A549 (cell line): ENCODE measurements around the gene GAREM1. TPM values are rescaled to one million over a fixed set of nuclear protein-coding genes. Genes with fewer than 3 reads are reported as not detected.

Experiments used
- ATAC-seq, 2 experiments: fragments of 200-7000 bp in 1 of 2; fragments of >200 bp in 1 of 2; cut with Nextera tagmentation in 1 of 2; cut with Tn5 transposase in 1 of 2; 3 replicates each; pipeline versions ENCODE4 v1.8.0 to v1.9.1; 2018 to 2020; ENCODE audit warnings: mild to moderate bottlenecking in 1 of 2, moderate library complexity in 1 of 2
- CTCF ChIA-PET: fragments of 300-600 bp; sonication (Branson Sonifier 250); formaldehyde crosslinking; extraction: SDS; loops from one replicate; lab custom pipeline; 2021; ENCODE audit warnings: antibody characterized with exemption, inconsistent platforms; lab: Yijun Ruan, JAX
- POLR2A ChIA-PET: fragments of 350-600 bp; formaldehyde crosslinking; extraction: SDS; loops from one replicate; lab custom pipeline; 2021; ENCODE audit warnings: antibody characterized with exemption, inconsistent platforms; lab: Yijun Ruan, JAX
- DNase-seq, 2 experiments: peaks; one replicate each; pipeline versions ENCODE4 v3.0.0 to v3.0.0-alpha.2; 2011 to 2016; ENCODE audit warnings: low read depth in 1 of 2, low spot score in 1 of 2
- FAIRE-seq: peaks from 2 replicates; lab custom pipeline; 2011; peaks lifted over from hg19 to GRCh38; lab: Jason Lieb, UNC
- H3K27ac ChIP-seq, 2 experiments: fragments of >200 bp; sonication (Bioruptor Twin); formaldehyde crosslinking; 3 replicates each; pipeline ENCODE4 v1.5.1; 2016 to 2017
- H3K4me1 ChIP-seq: fragments of >200 bp; sonication (Bioruptor Twin); formaldehyde crosslinking; 3 replicates; pipeline ENCODE4 v1.6.1; 2016
- H3K4me2 ChIP-seq: fragments of >200 bp; sonication (Bioruptor Twin); formaldehyde crosslinking; 3 replicates; pipeline ENCODE4 v1.6.1; 2016
- H3K4me3 ChIP-seq: fragments of >200 bp; sonication (Bioruptor Twin); formaldehyde crosslinking; 3 replicates; pipeline ENCODE4 v1.5.1; 2016
- H3K9me3 ChIP-seq: fragments of >200 bp; sonication (Bioruptor Twin); formaldehyde crosslinking; 3 replicates; pipeline ENCODE4 v1.6.1; 2016
- ATOH8 ChIP-seq: fragments of 250-450 bp; sonication (Bioruptor Pico); IDR thresholded peaks from 2 replicates; pipeline ENCODE4 v1.5.0; 2020; ENCODE audit warnings: low read depth, mild to moderate bottlenecking, moderate library complexity
- BCL3 ChIP-seq: fragments of >200 bp; sonication (Bioruptor Twin); formaldehyde crosslinking; IDR thresholded peaks from 3 replicates; pipeline ENCODE4 v1.6.1; 2016
- BHLHE40 ChIP-seq: IDR thresholded peaks from 2 replicates; pipeline ENCODE4 v1.6.1; 2012; ENCODE audit warnings: low read depth, low read length, inconsistent platforms
- CBX2 ChIP-seq: fragments of 200-600 bp; sonication (generic); IDR thresholded peaks from 2 replicates; pipeline ENCODE4 v1.6.1; 2016; ENCODE audit warnings: low read depth, mild to moderate bottlenecking, borderline replicate concordance
- CBX8 ChIP-seq: fragments of 200-600 bp; sonication (generic); IDR thresholded peaks from 2 replicates; pipeline ENCODE4 v1.6.1; 2016
- CEBPB ChIP-seq, 2 experiments: fragments of >200 bp in 1 of 2; sonication (Bioruptor Twin) in 1 of 2; formaldehyde crosslinking in 1 of 2; IDR thresholded peaks; 2 replicates each; pipeline ENCODE4 v1.6.1; 2012 to 2016
- CHD4 ChIP-seq: fragments of 200-600 bp; sonication (generic); IDR thresholded peaks from 2 replicates; pipeline ENCODE4 v1.6.1; 2016; ENCODE audit warnings: antibody characterized with exemption, mild to moderate bottlenecking, borderline replicate concordance
- EHF ChIP-seq: fragments of 250-450 bp; sonication (Bioruptor Pico); IDR thresholded peaks from 2 replicates; pipeline ENCODE4 v1.5.0; 2020; ENCODE audit warnings: mild to moderate bottlenecking
- ESRRA ChIP-seq: fragments of 150-350 bp; IDR thresholded peaks from 2 replicates; pipeline ENCODE4 v1.6.1; 2014; ENCODE audit warnings: mild to moderate bottlenecking, low read length, borderline replicate concordance
- FOSB ChIP-seq: fragments of 250-450 bp; sonication (Bioruptor Pico); IDR thresholded peaks from 2 replicates; pipeline ENCODE4 v1.5.0; 2020; ENCODE audit warnings: mild to moderate bottlenecking, moderate library complexity
- FOXS1 ChIP-seq: fragments of 250-450 bp; sonication (Bioruptor Pico); IDR thresholded peaks from 2 replicates; pipeline ENCODE4 v1.5.0; 2020; ENCODE audit warnings: mild to moderate bottlenecking, moderate library complexity
- GATA3 ChIP-seq: IDR thresholded peaks from 2 replicates; pipeline ENCODE4 v1.6.1; 2012; ENCODE audit warnings: borderline replicate concordance
- HDAC2 ChIP-seq: fragments of 200-600 bp; sonication (generic); IDR thresholded peaks from 2 replicates; pipeline ENCODE4 v1.6.1; 2016
- HOXB13 ChIP-seq: fragments of 250-450 bp; sonication (Bioruptor Pico); IDR thresholded peaks from 2 replicates; pipeline ENCODE4 v1.5.0; 2020; ENCODE audit warnings: low read depth, mild to moderate bottlenecking, moderate library complexity
- HOXB5 ChIP-seq: fragments of 250-450 bp; sonication (Bioruptor Pico); IDR thresholded peaks from 2 replicates; pipeline ENCODE4 v1.5.0; 2020; ENCODE audit warnings: mild to moderate bottlenecking, moderate library complexity
- JUN ChIP-seq, 2 experiments: fragments of >200 bp; sonication (Bioruptor Twin); formaldehyde crosslinking; IDR thresholded peaks; 2 replicates in 1 of 2; 3 replicates in 1 of 2; pipeline ENCODE4 v1.6.1; 2016 to 2017
- JUNB ChIP-seq: fragments of >200 bp; sonication (Bioruptor Twin); formaldehyde crosslinking; IDR thresholded peaks from 2 replicates; pipeline ENCODE4 v1.6.1; 2016
- KDM5A ChIP-seq: fragments of 200-600 bp; sonication (generic); IDR thresholded peaks from 2 replicates; pipeline ENCODE4 v1.6.1; 2016; ENCODE audit warnings: antibody characterized with exemption, mild to moderate bottlenecking
- MAFK ChIP-seq: fragments of 450-650 bp; IDR thresholded peaks from 2 replicates; pipeline ENCODE4 v1.6.1; 2014; ENCODE audit not compliant: partially characterized antibody
- NPAS2 ChIP-seq: fragments of 250-450 bp; sonication (Bioruptor Pico); IDR thresholded peaks from 2 replicates; pipeline ENCODE4 v1.8.0; 2022; ENCODE audit warnings: mild to moderate bottlenecking, moderate library complexity, borderline replicate concordance
- NR3C1 ChIP-seq: fragments of >200 bp; sonication (Bioruptor Twin); formaldehyde crosslinking; IDR thresholded peaks from 3 replicates; pipeline ENCODE4 v1.6.1; 2017
- PBX3 ChIP-seq: IDR thresholded peaks from 2 replicates; pipeline ENCODE4 v1.6.1; 2012
- POLR2A ChIP-seq: IDR thresholded peaks from 2 replicates; pipeline ENCODE4 v1.6.1; 2012; ENCODE audit warnings: mild to moderate bottlenecking, low read length
- RCOR1 ChIP-seq: fragments of 150-350 bp; IDR thresholded peaks from 2 replicates; pipeline ENCODE4 v1.6.1; 2014; ENCODE audit warnings: antibody characterized with exemption, low read length, low read depth
- REST ChIP-seq: fragments of 200-600 bp; sonication (generic); IDR thresholded peaks from 2 replicates; pipeline ENCODE4 v1.6.1; 2016; ENCODE audit warnings: antibody characterized with exemption, mild to moderate bottlenecking, moderate library complexity
- RNF2 ChIP-seq: fragments of 200-600 bp; sonication (generic); IDR thresholded peaks from 2 replicates; pipeline ENCODE4 v1.6.1; 2016; ENCODE audit warnings: low read depth, mild to moderate bottlenecking, antibody characterized with exemption, moderate library complexity, borderline replicate concordance
- TP53 ChIP-seq: fragments of 250-450 bp; sonication (Bioruptor Pico); IDR thresholded peaks from 2 replicates; pipeline ENCODE4 v1.5.0; 2021; ENCODE audit warnings: mild to moderate bottlenecking, moderate library complexity
- ZNF302 ChIP-seq: fragments of 250-450 bp; sonication (Bioruptor Pico); IDR thresholded peaks from 2 replicates; pipeline ENCODE4 v1.9.0; 2021; ENCODE audit warnings: inconsistent platforms, mild to moderate bottlenecking, moderate library complexity
- WGBS: methylation state at CpG from one replicate; pipeline ENCODE4 v1.1.6; 2017; ENCODE audit errors: missing lambda C conversion rate; 5-methylcytosine and 5-hydroxymethylcytosine counted together
- polyA plus RNA-seq, 4 experiments: library from polyadenylated mRNA; depleted of rRNA in 3 of 4; stranded (reverse); fragments of >200 nt; fragmentation: RNase III in 1 of 4; extraction: RNeasy Plus Mini Kit Qiagen cat#74134 plus additional on column Dnase treatment in 1 of 4; gene quantifications; 2 replicates in 3 of 4; 3 replicates in 1 of 4; pipeline ENCODE4 v1.2.3, GENCODE V29; 2011 to 2017

The GAREM1 gene
- polyA plus RNA-seq, 2 of the 4 experiments (the other 2 are of a cell fraction) = 1.3 to 5.0 TPM

GRCh38 chr18:32431753-32432152 is 38.9 kb downstream of the GAREM1 start:
- TF ChIP-seq RNF2 (no peak), REST (no peak), NR3C1 (no peak), CBX8 (no peak), JUN (IDR thresholded peaks at IDR 0.05) (no peak), PBX3 (no peak), TP53 (CRISPR knock-in tag) (no peak), CEBPB (IDR thresholded peaks at IDR 0.05) (no peak), HDAC2 (no peak), KDM5A (no peak), BHLHE40 (no peak), ESRRA (no peak), ATOH8 (no peak)
- no peaks in the 10 kb centered on the region; the same call in 2 of the 3 replicates for H3K9me3 ChIP-seq
- H3K27ac ChIP-seq = no peak overlapping the region
- ChIA-PET POLR2A (no interaction called here), CTCF (interaction anchor here (1.4 kb wide), 1 partner anchor 8 kb away, joined by 4 read pairs; no protein-coding TSS in a partner anchor)
- H3K4me2 ChIP-seq = no peak overlapping the region
- 93% methylated on average over 2 of the region's 2 CpGs for WGBS
- no peak for ATAC-seq
- H3K4me1 ChIP-seq = peaks cover 15% of the 10 kb centered on the region
- no peak overlapping the region for H3K4me3 ChIP-seq
- no peak for DNase-seq
- FAIRE-seq = no peak

- ATAC-seq (no peak), FAIRE-seq (no peak), DNase-seq (no peak)
- no peak for TF ChIP-seq EHF (CRISPR knock-in tag)
- Histone ChIP-seq H3K9me3 (no peaks in the 10 kb centered on the region; the same call in 2 of the 3 replicates), H3K4me2 (no peak overlapping the region), H3K4me1 (peaks cover 37% of the 10 kb centered on the region), H3K4me3 (no peak overlapping the region), H3K27ac (no peak overlapping the region)
- POLR2A ChIA-PET = no interaction called here
- CTCF ChIA-PET = no interaction called here
- WGBS = 82% methylated on average over 3 of the region's 3 CpGs
Observed at GRCh38 chr18:32429402-32429801, 41.3 kb downstream of the GAREM1 start.

GRCh38 chr18:32427084-32427900 is 43.4 kb downstream of the GAREM1 start:
- peak overlapping the region; percentile 42 for H3K4me2 ChIP-seq
- ChIA-PET POLR2A (interaction anchor here (0.6 kb wide), 1 partner anchor 33 kb away, joined by 3 read pairs; no protein-coding TSS in a partner anchor), CTCF (interaction anchor here (1.3 kb wide), 1 partner anchor 269 kb away, joined by 4 read pairs; no protein-coding TSS in a partner anchor)
- H3K4me3 ChIP-seq = no peak overlapping the region
- FAIRE-seq (no peak), ATAC-seq (no peak), DNase-seq (no peak)
- 78% methylated on average over 4 of the region's 4 CpGs for WGBS
- TF ChIP-seq CBX8 (no peak), CHD4 (no peak), MAFK (no peak), RNF2 (no peak), NPAS2 (no peak), BCL3 (no peak), FOXS1 (CRISPR knock-in tag) (no peak), BHLHE40 (no peak), FOSB (CRISPR knock-in tag) (no peak), CBX2 (no peak), GATA3 (no peak), HOXB13 (CRISPR knock-in tag) (no peak), ESRRA (no peak), RCOR1 (no peak), HOXB5 (no peak), ZNF302 (no peak), JUNB (no peak), POLR2A (no peak), KDM5A (no peak)
- H3K4me1 ChIP-seq = peaks cover 37% of the 10 kb centered on the region
- peak overlapping the region; percentile 37 to 55; a peak in 2 of 6 replicates for H3K27ac ChIP-seq
- H3K9me3 ChIP-seq = no peaks in the 10 kb centered on the region; the same call in 2 of the 3 replicates
